HCT116 (cell line): ENCODE measurements around the gene ZSWIM4.
"Not testable (repeated sequence)": the region's sequence is repeated elsewhere in the genome, so short reads cannot be mapped to it uniquely, and the experiment has no call there.

Source experiments
- EZH2phosphoT487 ChIP-seq: fragments of 200-600 bp; IDR thresholded peaks from 2 replicates; pipeline ENCODE4 v1.6.1; 2018; ENCODE audit warnings: antibody characterized with exemption, borderline replicate concordance
- JUND ChIP-seq: IDR thresholded peaks from 2 replicates; pipeline ENCODE4 v1.6.1; 2012
- YY1 ChIP-seq: IDR thresholded peaks from 2 replicates; pipeline ENCODE4 v1.6.1; 2011; ENCODE audit warnings: low read length, low read depth, moderate library complexity, mild to moderate bottlenecking; ENCODE audit not compliant: insufficient replicate concordance; ENCODE audit errors: extremely low read depth
- ZBTB33 ChIP-seq: IDR thresholded peaks from 2 replicates; pipeline ENCODE4 v1.6.1; 2011; ENCODE audit warnings: mild to moderate bottlenecking, low read length, moderate library complexity; ENCODE audit not compliant: insufficient replicate concordance; ENCODE audit errors: extremely low read depth
- TF ChIP-seq, protein P1 (sequence below), 3 experiments: fragments of 200-600 bp in 1 of 3; sonication (generic) in 1 of 3; IDR thresholded peaks in 2 of 3; conservative IDR thresholded peaks in 1 of 3; 2 replicates each; pipeline ENCODE4 v1.5.1; 2012 to 2017; ENCODE audit warnings: low read depth in 2 of 3, low read length in 2 of 3, antibody characterized with exemption in 1 of 3, borderline replicate concordance in 1 of 3, control low read depth in 1 of 3, mild to moderate bottlenecking in 1 of 3, mixed read lengths in 1 of 3, mixed run types in 1 of 3, moderate library complexity in 1 of 3; ENCODE audit not compliant: insufficient read depth in 1 of 3

- TF ChIP-seq, protein P1, sequence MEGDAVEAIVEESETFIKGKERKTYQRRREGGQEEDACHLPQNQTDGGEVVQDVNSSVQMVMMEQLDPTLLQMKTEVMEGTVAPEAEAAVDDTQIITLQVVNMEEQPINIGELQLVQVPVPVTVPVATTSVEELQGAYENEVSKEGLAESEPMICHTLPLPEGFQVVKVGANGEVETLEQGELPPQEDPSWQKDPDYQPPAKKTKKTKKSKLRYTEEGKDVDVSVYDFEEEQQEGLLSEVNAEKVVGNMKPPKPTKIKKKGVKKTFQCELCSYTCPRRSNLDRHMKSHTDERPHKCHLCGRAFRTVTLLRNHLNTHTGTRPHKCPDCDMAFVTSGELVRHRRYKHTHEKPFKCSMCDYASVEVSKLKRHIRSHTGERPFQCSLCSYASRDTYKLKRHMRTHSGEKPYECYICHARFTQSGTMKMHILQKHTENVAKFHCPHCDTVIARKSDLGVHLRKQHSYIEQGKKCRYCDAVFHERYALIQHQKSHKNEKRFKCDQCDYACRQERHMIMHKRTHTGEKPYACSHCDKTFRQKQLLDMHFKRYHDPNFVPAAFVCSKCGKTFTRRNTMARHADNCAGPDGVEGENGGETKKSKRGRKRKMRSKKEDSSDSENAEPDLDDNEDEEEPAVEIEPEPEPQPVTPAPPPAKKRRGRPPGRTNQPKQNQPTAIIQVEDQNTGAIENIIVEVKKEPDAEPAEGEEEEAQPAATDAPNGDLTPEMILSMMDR (IDR thresholded peaks at IDR 0.05 in 2 of 3, conservative IDR thresholded peaks at IDR 0.05 in 1 of 3; ENCODE audit: borderline replicate concordance in 1 of 3, insufficient read depth in 1 of 3, low read depth in 2 of 3, low read length in 2 of 3) = not testable (repeated sequence)
- not testable (repeated sequence) for TF ChIP-seq JUND, ZBTB33, EZH2phosphoT487, YY1
Observed at GRCh38 chr19:13753622-13754021, 41.6 kb upstream of the ZSWIM4 start.
